ENCODE data around the gene NXPE3. TPM values are rescaled to one million over a fixed set of nuclear protein-coding genes. Genes with fewer than 3 reads are reported as not detected.

Gene NXPE3
- total and polyA plus RNA-seq, 10 of the 15 experiments (the other 5 are each of a cell fraction or from before 2014, with no cell fraction given): 2.0 to 8.7 (median 5.2) TPM

GRCh38 chr3:101851072-101851770 lies 72.2 kb downstream of the NXPE3 start (continued):
- TF ChIP-seq BCLAF1 (IDR thresholded peaks at IDR 0.05) (no peak), ZNF217 (IDR thresholded peaks at IDR 0.05) (no peak), SIX5 (IDR thresholded peaks at IDR 0.05; ENCODE audit: low read depth, low read length, severe bottlenecking) (no peak), ETV6 (conservative IDR thresholded peaks at IDR 0.05 in 1 of 2, IDR thresholded peaks at IDR 0.05 in 1 of 2; ENCODE audit: borderline replicate concordance in 1 of 2, low read depth in 1 of 2) (no peak), RELB (IDR thresholded peaks at IDR 0.05; ENCODE audit: low read depth) (peak; percentile 41), ZBTB4 (CRISPR knock-in tag; IDR thresholded peaks at IDR 0.05) (no peak), PBX3 (IDR thresholded peaks at IDR 0.05; ENCODE audit: insufficient replicate concordance, low read depth, low read length) (no peak), CEBPB (IDR thresholded peaks at IDR 0.05; ENCODE audit: borderline replicate concordance in 1 of 2, low read depth in 2 of 2, low read length in 2 of 2) (0 out of 4 replicates have a peak, but pooled peaks of 1 of the 2 experiments have one; percentile 8)
